GM23338 (cell line): ENCODE data around the gene SCFD2. TPM values are rescaled to one million over a fixed set of nuclear protein-coding genes. Genes with fewer than 3 reads are reported as not detected.

Experiments
- ATAC-seq: fragments of 200-7000 bp; cut with Tn5 transposase; 3 replicates; pipeline ENCODE4 v1.9.1; 2020
- DNase-seq: peaks from one replicate; pipeline ENCODE4 v3.0.0-alpha.2; 2015; ENCODE audit warnings: low spot score
- H2AFZ ChIP-seq: fragments of 200-600 bp; sonication (generic); 2 replicates; pipeline ENCODE4 v1.8.0; 2016; ENCODE audit warnings: antibody characterized with exemption, mild to moderate bottlenecking, moderate library complexity
- H3F3A ChIP-seq: fragments of 200-600 bp; sonication (generic); replicated peaks from 2 replicates; pipeline ENCODE4 v1.8.0; 2017; ENCODE audit warnings: antibody characterized with exemption, mixed run types, low read depth
- H3K27ac ChIP-seq: fragments of 200-600 bp; sonication (generic); 2 replicates; pipeline ENCODE4 v1.6.1; 2016; ENCODE audit warnings: low read depth
- H3K27me3 ChIP-seq: fragments of 200-600 bp; sonication (generic); 2 replicates; pipeline ENCODE4 v1.8.0; 2016; ENCODE audit warnings: mild to moderate bottlenecking, mixed run types, moderate library complexity; ENCODE audit not compliant: insufficient read depth
- H3K36me3 ChIP-seq: fragments of 200-600 bp; sonication (generic); 2 replicates; pipeline ENCODE4 v1.8.0; 2016; ENCODE audit warnings: mild to moderate bottlenecking; ENCODE audit not compliant: insufficient read depth
- H3K4me1 ChIP-seq: fragments of 200-600 bp; sonication (generic); 2 replicates; pipeline ENCODE4 v1.8.0; 2016; ENCODE audit warnings: mild to moderate bottlenecking, moderate library complexity; ENCODE audit not compliant: insufficient read depth
- H3K4me2 ChIP-seq: fragments of 200-600 bp; sonication (generic); 2 replicates; pipeline ENCODE4 v1.7.1; 2017; ENCODE audit warnings: mixed run types
- H3K4me3 ChIP-seq: fragments of 200-600 bp; sonication (generic); 2 replicates; pipeline ENCODE4 v1.6.1; 2016; ENCODE audit warnings: mixed run types
- H3K79me2 ChIP-seq: fragments of 200-600 bp; sonication (generic); replicated peaks from 2 replicates; pipeline ENCODE4 v1.8.0; 2017; ENCODE audit warnings: mild to moderate bottlenecking; ENCODE audit not compliant: insufficient read depth
- H3K9me2 ChIP-seq: fragments of 200-600 bp; sonication (generic); 2 replicates; pipeline ENCODE4 v1.8.0; 2017; ENCODE audit not compliant: insufficient read depth
- H4K20me1 ChIP-seq: fragments of 200-600 bp; sonication (generic); replicated peaks from 2 replicates; pipeline ENCODE4 v1.8.0; 2017; ENCODE audit warnings: mild to moderate bottlenecking; ENCODE audit not compliant: insufficient read depth
- H3K27ac Mint-ChIP-seq: 2 replicates; pipeline ENCODE4 v1.8.0; 2020; ENCODE audit warnings: inconsistent platforms, mild to moderate bottlenecking, moderate library complexity, mixed read lengths
- H3K27me3 Mint-ChIP-seq: 3 replicates; pipeline ENCODE4 v1.8.0; 2022; ENCODE audit warnings: low read depth, mild to moderate bottlenecking, moderate library complexity, mixed read lengths, inconsistent platforms; ENCODE audit not compliant: insufficient read depth, poor library complexity
- H3K36me3 Mint-ChIP-seq: 3 replicates; pipeline ENCODE4 v1.8.0; 2021; ENCODE audit warnings: low read depth, mild to moderate bottlenecking, inconsistent platforms, moderate library complexity, mixed read lengths
- H3K4me1 Mint-ChIP-seq: 3 replicates; pipeline ENCODE4 v1.8.0; 2020; ENCODE audit warnings: mild to moderate bottlenecking, inconsistent platforms, mixed read lengths
- H3K4me3 Mint-ChIP-seq: 3 replicates; pipeline ENCODE4 v1.8.0; 2021; ENCODE audit warnings: moderate library complexity, mild to moderate bottlenecking, inconsistent platforms, mixed read lengths
- H3K9me3 Mint-ChIP-seq: 3 replicates; pipeline ENCODE4 v1.8.0; 2020; ENCODE audit warnings: moderate library complexity, mild to moderate bottlenecking, inconsistent platforms, mixed read lengths
- POLR2AphosphoS5 ChIP-seq: IDR thresholded peaks from 2 replicates; pipeline ENCODE4 v1.6.1; 2016; ENCODE audit warnings: antibody characterized with exemption, low read depth
- STAT1 ChIP-seq: IDR thresholded peaks from one replicate; pipeline ENCODE4 v1.6.1; 2016; ENCODE audit warnings: antibody characterized with exemption; ENCODE audit not compliant: unreplicated experiment
- ZNF331 ChIP-seq: fragments of 250-450 bp; sonication (Bioruptor Pico); IDR thresholded peaks from 2 replicates; pipeline ENCODE4 v1.5.0; 2020; ENCODE audit warnings: low read depth, mild to moderate bottlenecking, moderate library complexity
- polyA plus RNA-seq: library from polyadenylated mRNA; unstranded; fragments of >200 nt; fragmentation: Nextera tagmentation; extraction: Ambion mirVana; gene quantifications from 2 replicates; pipeline ENCODE4 v1.2.1, GENCODE V29; 2016
- total RNA-seq: library from RNA; depleted of rRNA; stranded (reverse); fragments of >200 nt; shearing (Covaris generic); gene quantifications from 2 replicates; pipeline ENCODE4 v1.2.3, GENCODE V29; 2014
- TF ChIP-seq, protein P1 (sequence below): IDR thresholded peaks from one replicate; pipeline ENCODE4 v1.6.1; 2018; ENCODE audit warnings: antibody characterized with exemption; ENCODE audit not compliant: unreplicated experiment
- TF ChIP-seq, protein P2 (sequence below): fragments of 250-450 bp; sonication (Bioruptor Pico); IDR thresholded peaks from 2 replicates; pipeline ENCODE4 v1.5.0; 2020; ENCODE audit warnings: mild to moderate bottlenecking, moderate library complexity

The SCFD2 gene
- total and polyA plus RNA-seq, 2 experiments from 2014 or later: 5.7 to 17.5 TPM

DNA sequence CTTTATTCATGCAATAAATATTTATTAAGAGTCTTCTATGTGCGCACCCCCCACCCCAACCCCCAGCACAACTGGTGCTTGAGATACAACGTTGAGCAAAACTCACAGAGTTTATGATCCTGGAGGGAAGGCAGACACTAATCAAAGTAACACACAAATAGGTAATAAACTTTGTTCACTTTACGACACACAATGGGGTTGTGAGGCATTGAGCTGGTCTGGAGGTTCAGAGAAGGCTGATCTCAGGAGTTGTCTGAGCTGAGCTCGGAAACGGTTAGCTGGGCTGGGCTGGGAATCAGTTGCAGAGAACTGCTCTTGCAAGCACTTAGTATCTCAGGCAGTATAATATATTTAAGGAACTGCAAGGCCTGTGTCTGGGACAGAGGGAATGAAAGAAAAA, 238.5 kb downstream of the SCFD2 start (continued):
- TF ChIP-seq, protein P1, sequence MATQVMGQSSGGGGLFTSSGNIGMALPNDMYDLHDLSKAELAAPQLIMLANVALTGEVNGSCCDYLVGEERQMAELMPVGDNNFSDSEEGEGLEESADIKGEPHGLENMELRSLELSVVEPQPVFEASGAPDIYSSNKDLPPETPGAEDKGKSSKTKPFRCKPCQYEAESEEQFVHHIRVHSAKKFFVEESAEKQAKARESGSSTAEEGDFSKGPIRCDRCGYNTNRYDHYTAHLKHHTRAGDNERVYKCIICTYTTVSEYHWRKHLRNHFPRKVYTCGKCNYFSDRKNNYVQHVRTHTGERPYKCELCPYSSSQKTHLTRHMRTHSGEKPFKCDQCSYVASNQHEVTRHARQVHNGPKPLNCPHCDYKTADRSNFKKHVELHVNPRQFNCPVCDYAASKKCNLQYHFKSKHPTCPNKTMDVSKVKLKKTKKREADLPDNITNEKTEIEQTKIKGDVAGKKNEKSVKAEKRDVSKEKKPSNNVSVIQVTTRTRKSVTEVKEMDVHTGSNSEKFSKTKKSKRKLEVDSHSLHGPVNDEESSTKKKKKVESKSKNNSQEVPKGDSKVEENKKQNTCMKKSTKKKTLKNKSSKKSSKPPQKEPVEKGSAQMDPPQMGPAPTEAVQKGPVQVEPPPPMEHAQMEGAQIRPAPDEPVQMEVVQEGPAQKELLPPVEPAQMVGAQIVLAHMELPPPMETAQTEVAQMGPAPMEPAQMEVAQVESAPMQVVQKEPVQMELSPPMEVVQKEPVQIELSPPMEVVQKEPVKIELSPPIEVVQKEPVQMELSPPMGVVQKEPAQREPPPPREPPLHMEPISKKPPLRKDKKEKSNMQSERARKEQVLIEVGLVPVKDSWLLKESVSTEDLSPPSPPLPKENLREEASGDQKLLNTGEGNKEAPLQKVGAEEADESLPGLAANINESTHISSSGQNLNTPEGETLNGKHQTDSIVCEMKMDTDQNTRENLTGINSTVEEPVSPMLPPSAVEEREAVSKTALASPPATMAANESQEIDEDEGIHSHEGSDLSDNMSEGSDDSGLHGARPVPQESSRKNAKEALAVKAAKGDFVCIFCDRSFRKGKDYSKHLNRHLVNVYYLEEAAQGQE: no peak
- TF ChIP-seq, protein P2, sequence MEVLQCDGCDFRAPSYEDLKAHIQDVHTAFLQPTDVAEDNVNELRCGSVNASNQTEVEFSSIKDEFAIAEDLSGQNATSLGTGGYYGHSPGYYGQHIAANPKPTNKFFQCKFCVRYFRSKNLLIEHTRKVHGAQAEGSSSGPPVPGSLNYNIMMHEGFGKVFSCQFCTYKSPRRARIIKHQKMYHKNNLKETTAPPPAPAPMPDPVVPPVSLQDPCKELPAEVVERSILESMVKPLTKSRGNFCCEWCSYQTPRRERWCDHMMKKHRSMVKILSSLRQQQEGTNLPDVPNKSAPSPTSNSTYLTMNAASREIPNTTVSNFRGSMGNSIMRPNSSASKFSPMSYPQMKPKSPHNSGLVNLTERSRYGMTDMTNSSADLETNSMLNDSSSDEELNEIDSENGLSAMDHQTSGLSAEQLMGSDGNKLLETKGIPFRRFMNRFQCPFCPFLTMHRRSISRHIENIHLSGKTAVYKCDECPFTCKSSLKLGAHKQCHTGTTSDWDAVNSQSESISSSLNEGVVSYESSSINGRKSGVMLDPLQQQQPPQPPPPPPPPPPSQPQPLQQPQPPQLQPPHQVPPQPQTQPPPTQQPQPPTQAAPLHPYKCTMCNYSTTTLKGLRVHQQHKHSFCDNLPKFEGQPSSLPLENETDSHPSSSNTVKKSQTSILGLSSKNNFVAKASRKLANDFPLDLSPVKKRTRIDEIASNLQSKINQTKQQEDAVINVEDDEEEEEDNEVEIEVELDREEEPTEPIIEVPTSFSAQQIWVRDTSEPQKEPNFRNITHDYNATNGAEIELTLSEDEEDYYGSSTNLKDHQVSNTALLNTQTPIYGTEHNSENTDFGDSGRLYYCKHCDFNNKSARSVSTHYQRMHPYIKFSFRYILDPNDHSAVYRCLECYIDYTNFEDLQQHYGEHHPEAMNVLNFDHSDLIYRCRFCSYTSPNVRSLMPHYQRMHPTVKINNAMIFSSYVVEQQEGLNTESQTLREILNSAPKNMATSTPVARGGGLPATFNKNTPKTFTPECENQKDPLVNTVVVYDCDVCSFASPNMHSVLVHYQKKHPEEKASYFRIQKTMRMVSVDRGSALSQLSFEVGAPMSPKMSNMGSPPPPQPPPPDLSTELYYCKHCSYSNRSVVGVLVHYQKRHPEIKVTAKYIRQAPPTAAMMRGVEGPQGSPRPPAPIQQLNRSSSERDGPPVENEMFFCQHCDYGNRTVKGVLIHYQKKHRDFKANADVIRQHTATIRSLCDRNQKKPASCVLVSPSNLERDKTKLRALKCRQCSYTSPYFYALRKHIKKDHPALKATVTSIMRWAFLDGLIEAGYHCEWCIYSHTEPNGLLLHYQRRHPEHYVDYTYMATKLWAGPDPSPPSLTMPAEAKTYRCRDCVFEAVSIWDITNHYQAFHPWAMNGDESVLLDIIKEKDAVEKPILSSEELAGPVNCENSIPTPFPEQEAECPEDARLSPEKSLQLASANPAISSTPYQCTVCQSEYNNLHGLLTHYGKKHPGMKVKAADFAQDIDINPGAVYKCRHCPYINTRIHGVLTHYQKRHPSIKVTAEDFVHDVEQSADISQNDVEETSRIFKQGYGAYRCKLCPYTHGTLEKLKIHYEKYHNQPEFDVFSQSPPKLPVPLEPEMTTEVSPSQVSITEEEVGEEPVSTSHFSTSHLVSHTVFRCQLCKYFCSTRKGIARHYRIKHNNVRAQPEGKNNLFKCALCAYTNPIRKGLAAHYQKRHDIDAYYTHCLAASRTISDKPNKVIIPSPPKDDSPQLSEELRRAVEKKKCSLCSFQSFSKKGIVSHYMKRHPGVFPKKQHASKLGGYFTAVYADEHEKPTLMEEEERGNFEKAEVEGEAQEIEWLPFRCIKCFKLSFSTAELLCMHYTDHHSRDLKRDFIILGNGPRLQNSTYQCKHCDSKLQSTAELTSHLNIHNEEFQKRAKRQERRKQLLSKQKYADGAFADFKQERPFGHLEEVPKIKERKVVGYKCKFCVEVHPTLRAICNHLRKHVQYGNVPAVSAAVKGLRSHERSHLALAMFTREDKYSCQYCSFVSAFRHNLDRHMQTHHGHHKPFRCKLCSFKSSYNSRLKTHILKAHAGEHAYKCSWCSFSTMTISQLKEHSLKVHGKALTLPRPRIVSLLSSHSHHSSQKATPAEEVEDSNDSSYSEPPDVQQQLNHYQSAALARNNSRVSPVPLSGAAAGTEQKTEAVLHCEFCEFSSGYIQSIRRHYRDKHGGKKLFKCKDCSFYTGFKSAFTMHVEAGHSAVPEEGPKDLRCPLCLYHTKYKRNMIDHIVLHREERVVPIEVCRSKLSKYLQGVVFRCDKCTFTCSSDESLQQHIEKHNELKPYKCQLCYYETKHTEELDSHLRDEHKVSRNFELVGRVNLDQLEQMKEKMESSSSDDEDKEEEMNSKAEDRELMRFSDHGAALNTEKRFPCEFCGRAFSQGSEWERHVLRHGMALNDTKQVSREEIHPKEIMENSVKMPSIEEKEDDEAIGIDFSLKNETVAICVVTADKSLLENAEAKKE (CRISPR knock-in tag): no peak

DNA sequence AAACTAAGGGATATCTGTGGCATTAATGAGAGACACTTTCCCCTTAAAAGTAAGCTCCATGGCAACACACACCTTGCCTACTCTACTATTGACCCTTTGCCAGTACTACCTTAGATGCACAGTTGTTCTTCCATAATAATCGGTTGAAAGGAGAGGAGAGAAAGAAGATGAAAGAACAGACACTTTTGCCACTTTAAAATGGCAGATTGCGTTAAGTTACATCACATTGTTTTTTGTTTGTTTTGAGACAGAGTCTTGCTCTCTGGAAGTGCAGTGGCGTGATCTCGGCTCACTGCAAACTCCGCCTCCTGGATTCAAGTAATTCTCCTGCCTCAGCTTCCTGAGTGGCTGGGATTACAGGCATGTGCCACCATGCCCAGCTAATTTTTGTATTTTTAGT, 239.8 kb downstream of the SCFD2 start:
- Mint-ChIP-seq H3K36me3 (no peaks in the 10 kb centered on the region), H3K27ac (no peak overlapping the region), H3K27me3 (no peaks in the 10 kb centered on the region), H3K4me3 (no peak overlapping the region), H3K9me3 (no peaks in the 10 kb centered on the region), H3K4me1 (no peaks in the 10 kb centered on the region; the same call in 2 of the 3 replicates)
- H3F3A ChIP-seq: no peaks in the 10 kb centered on the region
- H3K4me1 ChIP-seq: no peaks in the 10 kb centered on the region
- TF ChIP-seq ZNF331 (no peak), STAT1 (no peak), POLR2AphosphoS5 (no peak)
- TF ChIP-seq, protein P1: no peak
- ATAC-seq (no peak), DNase-seq (no peak)
- no peak overlapping the region for H3K4me3 ChIP-seq
- H2AFZ ChIP-seq: no peak overlapping the region
- no peaks in the 10 kb centered on the region for H3K9me2 ChIP-seq
- H4K20me1 ChIP-seq: no peaks in the 10 kb centered on the region
- H3K79me2 ChIP-seq: no peaks in the 10 kb centered on the region
- H3K27me3 ChIP-seq: no peaks in the 10 kb centered on the region
- no peak overlapping the region for H3K4me2 ChIP-seq
- H3K36me3 ChIP-seq: no peaks in the 10 kb centered on the region
- no peak overlapping the region for H3K27ac ChIP-seq
